B cell (primary cell): Measurements from ENCODE around the gene ARID3A. TPM values are rescaled to one million over a fixed set of nuclear protein-coding genes. Genes with fewer than 3 reads are reported as not detected.
A peak's percentile ranks its signal among the peaks of the same experiment; 100 is the strongest.

Experiments
- ATAC-seq: fragments of 200-7000 bp; cut with Tn5 transposase; one replicate; pipeline ENCODE4 v1.10.0; 2021; ENCODE audit warnings: low read depth, mild to moderate bottlenecking, moderate number of reproducible peaks, moderate library complexity
- CTCF ChIA-PET: fragments of 350-600 bp; sonication (Branson Sonifier 250); formaldehyde crosslinking; loops from one replicate; lab custom pipeline; 2021; ENCODE audit warnings: antibody characterized with exemption, inconsistent platforms; lab: Charles Lee
- POLR2A ChIA-PET: fragments of 350-600 bp; sonication (Branson Sonifier 250); formaldehyde crosslinking; loops from one replicate; lab custom pipeline; 2021; ENCODE audit warnings: antibody characterized with exemption; lab: Charles Lee
- DNase-seq: peaks from one replicate; pipeline ENCODE4 v3.0.0; 2013
- H2AFZ ChIP-seq: 2 replicates; pipeline ENCODE4 v1.6.1; 2012; ENCODE audit warnings: mild to moderate bottlenecking, low read depth, low read length; ENCODE audit not compliant: insufficient read depth, poor library complexity, severe bottlenecking
- H3K27ac ChIP-seq, 2 donors: 1 replicate in 1 of 2; 2 replicates in 1 of 2; pipeline ENCODE4 v1.5.1; 2012 to 2013; ENCODE audit warnings: low read length in 2 of 2, mild to moderate bottlenecking in 2 of 2, moderate library complexity in 1 of 2
- H3K27me3 ChIP-seq, 4 experiments: fragments of 200-600 bp in 1 of 4; sonication (generic) in 1 of 4; replicated peaks in 1 of 4; 1 replicate in 2 of 4; 2 replicates in 2 of 4; pipeline versions ENCODE4 v1.6.1 to v1.7.0; 2013 to 2016; ENCODE audit warnings: low read length in 3 of 4, mild to moderate bottlenecking in 2 of 4, mixed read lengths in 1 of 4, moderate library complexity in 1 of 4; ENCODE audit not compliant: insufficient read depth in 4 of 4, control insufficient read depth in 3 of 4; ENCODE audit errors: control extremely low read depth in 1 of 4
- H3K36me3 ChIP-seq, 2 experiments: replicated peaks in 1 of 2; 1 replicate in 1 of 2; 2 replicates in 1 of 2; pipeline versions ENCODE4 v1.6.1 to v1.7.1; 2013; ENCODE audit warnings: low read length in 1 of 2; ENCODE audit not compliant: insufficient read depth in 2 of 2, control insufficient read depth in 1 of 2; ENCODE audit errors: control extremely low read depth in 1 of 2, extremely low read depth in 1 of 2
- H3K4me1 ChIP-seq, 2 donors: fragments of 200-600 bp in 1 of 2; sonication (generic) in 1 of 2; 1 replicate in 1 of 2; 2 replicates in 1 of 2; pipeline versions ENCODE4 v1.5.1 to v1.6.1; 2013 to 2017; ENCODE audit warnings: low read length in 2 of 2; ENCODE audit not compliant: control insufficient read depth in 2 of 2, insufficient read depth in 2 of 2
- H3K4me2 ChIP-seq: replicated peaks from 2 replicates; pipeline ENCODE3; 2012; ENCODE audit warnings: mild to moderate bottlenecking, low read depth, low read length; ENCODE audit not compliant: poor library complexity, severe bottlenecking
- H3K4me3 ChIP-seq, 5 experiments: fragments of 200-600 bp in 1 of 5; sonication (generic) in 1 of 5; 1 replicate in 3 of 5; 2 replicates in 2 of 5; pipeline versions ENCODE4 v1.5.1 to v1.7.0; 2011 to 2016; ENCODE audit warnings: low read length in 4 of 5, mild to moderate bottlenecking in 4 of 5, low read depth in 2 of 5, control low read depth in 1 of 5, moderate library complexity in 1 of 5; ENCODE audit not compliant: insufficient read depth in 1 of 5; ENCODE audit errors: control extremely low read depth in 1 of 5, extremely low read depth in 1 of 5
- H3K79me2 ChIP-seq: fragments of 200-600 bp; sonication (generic); one replicate; pipeline ENCODE4 v1.6.0; 2016; ENCODE audit warnings: low read length; ENCODE audit not compliant: control insufficient read depth, insufficient read depth
- H3K9ac ChIP-seq: fragments of 200-600 bp; sonication (generic); 2 replicates; pipeline ENCODE4 v1.6.1; 2017; ENCODE audit warnings: mild to moderate bottlenecking, low read length, moderate library complexity
- H3K9me3 ChIP-seq, 3 donors: one replicate each; pipeline versions ENCODE4 v1.6.1 to v1.7.1; 2013; ENCODE audit warnings: low read length in 2 of 3; ENCODE audit not compliant: control insufficient read depth in 2 of 3, insufficient read depth in 1 of 3; ENCODE audit errors: control extremely low read depth in 1 of 3
- H4K20me1 ChIP-seq: 2 replicates; pipeline ENCODE4 v1.6.0; 2012; ENCODE audit warnings: mild to moderate bottlenecking, low read length; ENCODE audit not compliant: insufficient read depth, control insufficient read depth, poor library complexity, severe bottlenecking
- H3K27ac Mint-ChIP-seq: one replicate; pipeline ENCODE4 v1.8.0; 2021; ENCODE audit warnings: mixed read lengths
- H3K27me3 Mint-ChIP-seq: one replicate; pipeline ENCODE4 v1.8.0; 2021; ENCODE audit warnings: mixed read lengths
- H3K4me1 Mint-ChIP-seq: one replicate; pipeline ENCODE4 v1.8.0; 2021; ENCODE audit warnings: mixed read lengths
- H3K4me3 Mint-ChIP-seq: one replicate; pipeline ENCODE4 v1.8.0; 2021; ENCODE audit warnings: mixed read lengths
- H3K9me3 Mint-ChIP-seq: one replicate; pipeline ENCODE4 v1.8.0; 2022; ENCODE audit warnings: mixed read lengths; ENCODE audit not compliant: insufficient read depth
- EZH2 ChIP-seq: IDR thresholded peaks from 2 replicates; pipeline ENCODE4 v1.6.1; 2012; ENCODE audit warnings: borderline replicate concordance, low read depth, mild to moderate bottlenecking, moderate library complexity, low read length; ENCODE audit not compliant: insufficient read depth, poor library complexity, severe bottlenecking
- WGBS: methylation state at CpG from one replicate; pipeline ENCODE4 v1.1.5; 2013; ENCODE audit warnings: missing lambda C conversion rate; ENCODE audit not compliant: insufficient coverage; 5-methylcytosine and 5-hydroxymethylcytosine counted together
- intact Hi-C: fragments of 100-400 bp; cut with micrococcal nuclease; formaldehyde crosslinking; loops from one replicate; pipeline ENCODE4 v1.10.0; 2022
- polyA plus RNA-seq: library from polyadenylated mRNA; depleted of rRNA; stranded (reverse); fragments of >200 nt; gene quantifications from 2 replicates; pipeline ENCODE4 v1.2.3, GENCODE V29; 2012
- total RNA-seq, 2 donors: library from RNA; stranded (reverse); fragments of 120-200 nt in 1 of 2; gene quantifications; 1 replicate in 1 of 2; 2 replicates in 1 of 2; pipeline versions ENCODE4 v1.2.3 to v1.2.4, GENCODE V29; 2013 to 2022
- TF ChIP-seq, protein P1 (sequence below): fragments of 200-600 bp; IDR thresholded peaks from one replicate; pipeline ENCODE4 v1.8.0; 2022; ENCODE audit warnings: antibody characterized with exemption, mild to moderate bottlenecking

The ARID3A gene
- total and polyA plus RNA-seq, 2 donors (not counting 1 experiment from before 2014, with no cell fraction given), result 22.9 to 60.5 TPM

- WGBS, result 95% methylated on average over 17 of the region's 18 CpGs
- intact Hi-C loops, result loop anchor here (10.0 kb wide), 2 partner anchors 136 to 264 kb away; partner anchors contain the start of genes ARHGAP45 and RNF126
- peaks cover 25 to 46% of the 10 kb centered on the region in 2 donors for H3K4me1 ChIP-seq
Observed at GRCh38 chr19:928471-929202, 2.8 kb downstream of the ARID3A start.

More at GRCh38 chr19:928471-929202, 2.8 kb downstream of the ARID3A start:
- DNase-seq (no peak), ATAC-seq (no peak)
- no peak overlapping the region for H3K27ac ChIP-seq
- TF ChIP-seq EZH2, result no peak
- TF ChIP-seq, protein P1, sequence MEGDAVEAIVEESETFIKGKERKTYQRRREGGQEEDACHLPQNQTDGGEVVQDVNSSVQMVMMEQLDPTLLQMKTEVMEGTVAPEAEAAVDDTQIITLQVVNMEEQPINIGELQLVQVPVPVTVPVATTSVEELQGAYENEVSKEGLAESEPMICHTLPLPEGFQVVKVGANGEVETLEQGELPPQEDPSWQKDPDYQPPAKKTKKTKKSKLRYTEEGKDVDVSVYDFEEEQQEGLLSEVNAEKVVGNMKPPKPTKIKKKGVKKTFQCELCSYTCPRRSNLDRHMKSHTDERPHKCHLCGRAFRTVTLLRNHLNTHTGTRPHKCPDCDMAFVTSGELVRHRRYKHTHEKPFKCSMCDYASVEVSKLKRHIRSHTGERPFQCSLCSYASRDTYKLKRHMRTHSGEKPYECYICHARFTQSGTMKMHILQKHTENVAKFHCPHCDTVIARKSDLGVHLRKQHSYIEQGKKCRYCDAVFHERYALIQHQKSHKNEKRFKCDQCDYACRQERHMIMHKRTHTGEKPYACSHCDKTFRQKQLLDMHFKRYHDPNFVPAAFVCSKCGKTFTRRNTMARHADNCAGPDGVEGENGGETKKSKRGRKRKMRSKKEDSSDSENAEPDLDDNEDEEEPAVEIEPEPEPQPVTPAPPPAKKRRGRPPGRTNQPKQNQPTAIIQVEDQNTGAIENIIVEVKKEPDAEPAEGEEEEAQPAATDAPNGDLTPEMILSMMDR, result no peak
- Mint-ChIP-seq H3K27ac (no peak overlapping the region), H3K9me3 (no peaks in the 10 kb centered on the region), H3K27me3 (no peaks in the 10 kb centered on the region), H3K4me1 (peaks cover 24% of the 10 kb centered on the region), H3K4me3 (peak overlapping the region; percentile 56)
- ChIA-PET POLR2A (interaction anchor here (0.5 to 1.1 kb wide), 2 partner anchors 28 to 55 kb away, joined by 3 read pairs; partner anchors contain the start of gene WDR18), CTCF (no interaction called here)
- H3K9me3 ChIP-seq, result no peaks in the 10 kb centered on the region
- H2AFZ ChIP-seq, result no peak overlapping the region
- H4K20me1 ChIP-seq, result peaks cover 17% of the 10 kb centered on the region
- no peaks in the 10 kb centered on the region for H3K27me3 ChIP-seq
- no peak overlapping the region for H3K4me3 ChIP-seq
- H3K9ac ChIP-seq, result no peak overlapping the region
- H3K36me3 ChIP-seq, result no peaks in the 10 kb centered on the region
- peaks cover 33% of the 10 kb centered on the region for H3K79me2 ChIP-seq
- H3K4me2 ChIP-seq, result no peak overlapping the region
